ENCODE measurements around the gene STRN4.

- TF ChIP-seq CTCF (IDR thresholded peaks at IDR 0.05) (no peak), EP300 (IDR thresholded peaks at IDR 0.05; ENCODE audit: low read depth) (no peak)
These were observed 43.1 kb upstream of the STRN4 start for GRCh38 chr19:46789371-46789770.
